C4-2B (cell line): ENCODE data around the gene FAXC.

Experiments
- H3K27ac ChIP-seq: fragments of 450-650 bp; 2 replicates; pipeline ENCODE4 v1.5.1; 2017
- ZFX ChIP-seq: fragments of 450-650 bp; IDR thresholded peaks from 2 replicates; pipeline ENCODE4 v1.6.1; 2017
- TF ChIP-seq, protein P1 (sequence below): fragments of 450-650 bp; conservative IDR thresholded peaks from 2 replicates; pipeline ENCODE4 v1.5.1; 2017; ENCODE audit warnings: mild to moderate bottlenecking

Gene FAXC

DNA sequence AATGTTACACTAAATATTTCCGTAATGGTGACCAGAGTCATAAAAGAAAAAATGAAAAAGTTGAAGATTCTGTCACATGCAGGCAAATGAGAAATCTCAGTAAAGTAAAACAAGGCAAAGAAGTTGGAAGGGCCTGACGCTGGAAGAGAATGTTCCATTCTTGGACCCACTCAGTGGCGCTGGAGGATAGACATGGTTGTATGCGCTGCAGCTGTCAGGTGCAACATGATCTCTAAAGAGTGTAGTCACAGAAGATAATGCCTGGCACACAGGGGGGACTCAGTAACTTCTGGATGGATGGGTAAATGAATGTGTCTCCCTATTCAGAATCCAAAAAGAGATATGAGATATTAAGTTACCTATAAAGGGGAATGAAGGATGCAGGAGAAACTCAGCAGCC, 116.3 kb downstream of the FAXC start:
- no peak overlapping the region for H3K27ac ChIP-seq

DNA sequence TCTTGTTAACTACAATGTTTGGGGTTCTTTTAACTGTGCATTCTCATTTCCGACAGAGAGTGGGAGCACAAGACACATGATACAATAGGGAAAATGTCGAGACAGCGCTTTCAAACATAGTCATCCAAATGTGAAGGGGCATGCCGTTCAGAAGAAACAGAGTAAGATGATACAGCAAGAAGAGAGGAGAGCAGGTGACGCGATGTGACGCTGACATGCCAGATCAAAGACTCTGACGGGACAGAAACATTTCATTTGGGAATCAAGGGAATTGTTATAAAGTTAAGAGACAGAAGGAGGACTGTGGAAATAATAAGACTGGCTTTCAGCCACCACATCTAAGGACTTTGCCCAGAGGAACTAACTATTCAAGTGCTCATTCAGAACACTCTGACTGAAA, 117.4 kb downstream of the FAXC start:
- no peak overlapping the region for H3K27ac ChIP-seq
- TF ChIP-seq, protein P1, sequence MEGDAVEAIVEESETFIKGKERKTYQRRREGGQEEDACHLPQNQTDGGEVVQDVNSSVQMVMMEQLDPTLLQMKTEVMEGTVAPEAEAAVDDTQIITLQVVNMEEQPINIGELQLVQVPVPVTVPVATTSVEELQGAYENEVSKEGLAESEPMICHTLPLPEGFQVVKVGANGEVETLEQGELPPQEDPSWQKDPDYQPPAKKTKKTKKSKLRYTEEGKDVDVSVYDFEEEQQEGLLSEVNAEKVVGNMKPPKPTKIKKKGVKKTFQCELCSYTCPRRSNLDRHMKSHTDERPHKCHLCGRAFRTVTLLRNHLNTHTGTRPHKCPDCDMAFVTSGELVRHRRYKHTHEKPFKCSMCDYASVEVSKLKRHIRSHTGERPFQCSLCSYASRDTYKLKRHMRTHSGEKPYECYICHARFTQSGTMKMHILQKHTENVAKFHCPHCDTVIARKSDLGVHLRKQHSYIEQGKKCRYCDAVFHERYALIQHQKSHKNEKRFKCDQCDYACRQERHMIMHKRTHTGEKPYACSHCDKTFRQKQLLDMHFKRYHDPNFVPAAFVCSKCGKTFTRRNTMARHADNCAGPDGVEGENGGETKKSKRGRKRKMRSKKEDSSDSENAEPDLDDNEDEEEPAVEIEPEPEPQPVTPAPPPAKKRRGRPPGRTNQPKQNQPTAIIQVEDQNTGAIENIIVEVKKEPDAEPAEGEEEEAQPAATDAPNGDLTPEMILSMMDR = no peak
- TF ChIP-seq ZFX = no peak

More for the DNA sequence above, 116.3 kb downstream of the FAXC start:
- TF ChIP-seq ZFX = no peak
- TF ChIP-seq, protein P1 = no peak

DNA sequence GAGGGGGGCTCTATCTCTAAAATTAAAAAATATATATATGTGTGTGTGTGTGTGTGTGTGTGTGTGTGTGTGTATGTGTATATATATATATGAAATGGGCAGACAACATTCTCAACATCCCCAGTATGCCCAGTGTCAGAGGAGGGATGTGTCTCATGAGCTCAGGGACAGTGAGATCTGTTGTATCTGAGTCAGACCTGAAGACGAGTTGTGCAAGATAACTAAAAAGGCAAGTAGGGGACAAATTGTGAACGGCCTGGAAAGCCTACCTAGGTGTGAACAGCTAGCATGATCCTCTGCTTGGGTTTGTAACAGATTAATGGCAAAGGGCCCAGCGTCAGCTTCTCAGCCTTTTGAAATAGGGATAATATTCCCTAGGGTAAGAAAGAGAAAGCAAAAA, 124.3 kb downstream of the FAXC start:
- no peak overlapping the region for H3K27ac ChIP-seq
- TF ChIP-seq ZFX = no peak
- TF ChIP-seq, protein P1 = no peak
